ENCODE results near the gene MRPL36. TPM values are rescaled to one million over a fixed set of nuclear protein-coding genes. Genes with fewer than 3 reads are reported as not detected.
A peak's percentile ranks its signal among the peaks of the same experiment; 100 is the strongest.
"Not testable (repeated sequence)": the region's sequence is repeated elsewhere in the genome, so short reads cannot be mapped to it uniquely, and the experiment has no call there.

Gene MRPL36
- total RNA-seq, 1 experiment from 2014 or later, result 61.2 TPM

DNA sequence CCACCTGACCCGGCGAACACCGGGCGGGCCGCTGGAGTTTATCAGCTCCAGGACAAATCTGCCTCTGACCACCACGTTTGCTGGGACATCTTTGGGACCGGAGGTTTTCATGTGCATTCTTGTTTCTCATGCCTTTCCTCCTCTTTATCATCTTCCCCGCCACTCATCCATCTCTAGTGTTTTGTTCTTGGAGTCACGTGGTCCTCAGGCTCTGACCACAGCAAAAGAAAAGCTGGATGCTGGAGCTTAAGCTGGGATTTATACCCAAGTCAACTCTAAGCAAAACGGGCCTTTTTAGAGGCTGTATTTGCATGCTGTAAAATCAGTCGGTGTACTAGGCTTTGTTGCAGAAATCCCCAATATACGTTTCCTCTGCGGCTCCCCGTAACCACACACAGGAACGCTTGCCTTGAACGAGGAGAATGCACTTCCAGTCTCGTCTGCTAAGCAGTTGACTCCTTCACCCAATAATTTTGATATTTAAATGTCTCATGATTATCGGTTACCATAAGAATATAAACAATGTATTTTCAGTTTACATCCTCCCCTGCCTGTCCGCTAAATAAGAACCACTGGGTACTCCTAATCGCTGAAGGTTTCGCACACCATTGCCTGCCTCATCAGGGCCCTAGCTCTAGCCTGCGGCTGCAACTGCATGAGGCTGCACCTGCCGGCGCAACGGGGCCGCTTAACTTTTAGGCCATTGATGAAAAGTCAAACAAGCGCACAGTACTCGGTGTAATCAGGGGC, 1.0 kb upstream of the MRPL36 start (continued):
- TF ChIP-seq, protein P1, sequence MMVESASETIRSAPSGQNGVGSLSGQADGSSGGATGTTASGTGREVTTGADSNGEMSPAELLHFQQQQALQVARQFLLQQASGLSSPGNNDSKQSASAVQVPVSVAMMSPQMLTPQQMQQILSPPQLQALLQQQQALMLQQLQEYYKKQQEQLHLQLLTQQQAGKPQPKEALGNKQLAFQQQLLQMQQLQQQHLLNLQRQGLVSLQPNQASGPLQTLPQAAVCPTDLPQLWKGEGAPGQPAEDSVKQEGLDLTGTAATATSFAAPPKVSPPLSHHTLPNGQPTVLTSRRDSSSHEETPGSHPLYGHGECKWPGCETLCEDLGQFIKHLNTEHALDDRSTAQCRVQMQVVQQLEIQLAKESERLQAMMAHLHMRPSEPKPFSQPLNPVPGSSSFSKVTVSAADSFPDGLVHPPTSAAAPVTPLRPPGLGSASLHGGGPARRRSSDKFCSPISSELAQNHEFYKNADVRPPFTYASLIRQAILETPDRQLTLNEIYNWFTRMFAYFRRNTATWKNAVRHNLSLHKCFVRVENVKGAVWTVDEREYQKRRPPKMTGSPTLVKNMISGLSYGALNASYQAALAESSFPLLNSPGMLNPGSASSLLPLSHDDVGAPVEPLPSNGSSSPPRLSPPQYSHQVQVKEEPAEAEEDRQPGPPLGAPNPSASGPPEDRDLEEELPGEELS (CRISPR knock-in tag; IDR thresholded peaks at IDR 0.05), result no peak
- TF ChIP-seq, protein P2, sequence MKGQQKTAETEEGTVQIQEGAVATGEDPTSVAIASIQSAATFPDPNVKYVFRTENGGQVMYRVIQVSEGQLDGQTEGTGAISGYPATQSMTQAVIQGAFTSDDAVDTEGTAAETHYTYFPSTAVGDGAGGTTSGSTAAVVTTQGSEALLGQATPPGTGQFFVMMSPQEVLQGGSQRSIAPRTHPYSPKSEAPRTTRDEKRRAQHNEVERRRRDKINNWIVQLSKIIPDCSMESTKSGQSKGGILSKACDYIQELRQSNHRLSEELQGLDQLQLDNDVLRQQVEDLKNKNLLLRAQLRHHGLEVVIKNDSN (CRISPR knock-in tag; IDR thresholded peaks at IDR 0.05), result peak; percentile 83
- no peak for TF ChIP-seq NR1H2 (CRISPR knock-in tag; IDR thresholded peaks at IDR 0.05)
- TF ChIP-seq, protein P3, sequence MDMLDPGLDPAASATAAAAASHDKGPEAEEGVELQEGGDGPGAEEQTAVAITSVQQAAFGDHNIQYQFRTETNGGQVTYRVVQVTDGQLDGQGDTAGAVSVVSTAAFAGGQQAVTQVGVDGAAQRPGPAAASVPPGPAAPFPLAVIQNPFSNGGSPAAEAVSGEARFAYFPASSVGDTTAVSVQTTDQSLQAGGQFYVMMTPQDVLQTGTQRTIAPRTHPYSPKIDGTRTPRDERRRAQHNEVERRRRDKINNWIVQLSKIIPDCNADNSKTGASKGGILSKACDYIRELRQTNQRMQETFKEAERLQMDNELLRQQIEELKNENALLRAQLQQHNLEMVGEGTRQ (CRISPR knock-in tag; IDR thresholded peaks at IDR 0.05), result peak; percentile 85

DNA sequence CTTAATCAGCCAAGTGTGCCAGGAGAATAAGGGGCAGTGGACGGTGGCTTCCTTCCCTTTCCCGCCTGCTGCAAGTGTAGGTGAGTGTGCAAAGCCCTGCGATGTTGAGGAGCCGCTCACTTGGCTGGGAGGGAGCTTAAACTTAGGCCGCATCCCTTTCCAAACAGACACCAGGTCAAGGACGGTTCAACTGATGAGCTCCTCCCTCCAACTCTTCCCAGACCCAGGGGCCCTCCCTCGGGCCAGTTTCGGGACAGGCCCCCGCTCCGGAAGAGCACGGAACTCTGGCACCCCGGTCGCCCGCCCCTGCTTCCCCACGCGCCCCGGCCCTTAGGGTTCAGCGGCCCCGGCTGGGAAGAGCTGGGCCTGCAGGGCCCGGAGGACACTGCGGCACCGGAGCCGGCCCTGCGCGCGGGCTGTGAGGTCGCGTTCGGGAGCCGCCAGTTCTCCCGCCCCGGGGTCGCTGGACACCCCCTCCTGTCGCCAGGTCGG, 481 bp downstream of the MRPL36 start:
- CTCF ChIA-PET, result interaction anchor here (1.2 kb wide), 1 partner anchor 36 kb away, joined by 3 read pairs; no protein-coding TSS in a partner anchor
- POLR2A ChIA-PET, result no interaction called here
- peak overlapping the region; percentile 99 for H3K4me3 Mint-ChIP-seq
- ATAC-seq (peak; percentile 1), DNase-seq (ENCODE audit: low spot score) (no peak)
- H3K27me3 Mint-ChIP-seq (ENCODE audit: low read depth), result no peaks in the 10 kb centered on the region
- peaks cover 18% of the 10 kb centered on the region for H3K4me1 Mint-ChIP-seq
- H3K36me3 Mint-ChIP-seq, result peaks cover 37% of the 10 kb centered on the region
- H3K9me3 Mint-ChIP-seq, result no peaks in the 10 kb centered on the region
- H3K27ac Mint-ChIP-seq, result no peak overlapping the region
- TF ChIP-seq TCF7 (CRISPR knock-in tag; IDR thresholded peaks at IDR 0.05; ENCODE audit: low read depth) (no peak), ZNF671 (CRISPR knock-in tag; IDR thresholded peaks at IDR 0.05) (no peak), RORB (CRISPR knock-in tag; IDR thresholded peaks at IDR 0.05) (no peak), SMAD3 (CRISPR knock-in tag; IDR thresholded peaks at IDR 0.05; ENCODE audit: borderline replicate concordance) (no peak), EMX1 (CRISPR knock-in tag; IDR thresholded peaks at IDR 0.05) (no peak), NFATC4 (CRISPR knock-in tag; IDR thresholded peaks at IDR 0.05) (no peak), ETV6 (CRISPR knock-in tag; IDR thresholded peaks at IDR 0.05) (no peak), CBFB (CRISPR knock-in tag; IDR thresholded peaks at IDR 0.05; ENCODE audit: low read depth) (no peak), ZNF232 (CRISPR knock-in tag; IDR thresholded peaks at IDR 0.05) (no peak), CREB1 (CRISPR knock-in tag; IDR thresholded peaks at IDR 0.05) (no peak), ZNF423 (CRISPR knock-in tag; IDR thresholded peaks at IDR 0.05) (no peak)
- TF ChIP-seq, protein P2 (CRISPR knock-in tag; IDR thresholded peaks at IDR 0.05), result no peak
- TF ChIP-seq, protein P4, sequence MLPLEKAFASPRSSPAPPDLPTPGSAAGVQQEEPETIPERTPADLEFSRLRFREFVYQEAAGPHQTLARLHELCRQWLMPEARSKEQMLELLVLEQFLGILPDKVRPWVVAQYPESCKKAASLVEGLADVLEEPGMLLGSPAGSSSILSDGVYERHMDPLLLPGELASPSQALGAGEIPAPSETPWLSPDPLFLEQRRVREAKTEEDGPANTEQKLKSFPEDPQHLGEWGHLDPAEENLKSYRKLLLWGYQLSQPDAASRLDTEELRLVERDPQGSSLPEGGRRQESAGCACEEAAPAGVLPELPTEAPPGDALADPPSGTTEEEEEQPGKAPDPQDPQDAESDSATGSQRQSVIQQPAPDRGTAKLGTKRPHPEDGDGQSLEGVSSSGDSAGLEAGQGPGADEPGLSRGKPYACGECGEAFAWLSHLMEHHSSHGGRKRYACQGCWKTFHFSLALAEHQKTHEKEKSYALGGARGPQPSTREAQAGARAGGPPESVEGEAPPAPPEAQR (CRISPR knock-in tag; IDR thresholded peaks at IDR 0.05), result no peak
- TF ChIP-seq, protein P5, sequence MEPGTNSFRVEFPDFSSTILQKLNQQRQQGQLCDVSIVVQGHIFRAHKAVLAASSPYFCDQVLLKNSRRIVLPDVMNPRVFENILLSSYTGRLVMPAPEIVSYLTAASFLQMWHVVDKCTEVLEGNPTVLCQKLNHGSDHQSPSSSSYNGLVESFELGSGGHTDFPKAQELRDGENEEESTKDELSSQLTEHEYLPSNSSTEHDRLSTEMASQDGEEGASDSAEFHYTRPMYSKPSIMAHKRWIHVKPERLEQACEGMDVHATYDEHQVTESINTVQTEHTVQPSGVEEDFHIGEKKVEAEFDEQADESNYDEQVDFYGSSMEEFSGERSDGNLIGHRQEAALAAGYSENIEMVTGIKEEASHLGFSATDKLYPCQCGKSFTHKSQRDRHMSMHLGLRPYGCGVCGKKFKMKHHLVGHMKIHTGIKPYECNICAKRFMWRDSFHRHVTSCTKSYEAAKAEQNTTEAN (CRISPR knock-in tag; IDR thresholded peaks at IDR 0.05), result no peak
- TF ChIP-seq, protein P6, sequence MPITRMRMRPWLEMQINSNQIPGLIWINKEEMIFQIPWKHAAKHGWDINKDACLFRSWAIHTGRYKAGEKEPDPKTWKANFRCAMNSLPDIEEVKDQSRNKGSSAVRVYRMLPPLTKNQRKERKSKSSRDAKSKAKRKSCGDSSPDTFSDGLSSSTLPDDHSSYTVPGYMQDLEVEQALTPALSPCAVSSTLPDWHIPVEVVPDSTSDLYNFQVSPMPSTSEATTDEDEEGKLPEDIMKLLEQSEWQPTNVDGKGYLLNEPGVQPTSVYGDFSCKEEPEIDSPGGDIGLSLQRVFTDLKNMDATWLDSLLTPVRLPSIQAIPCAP (CRISPR knock-in tag; IDR thresholded peaks at IDR 0.05), result no peak
- TF ChIP-seq, protein P7, sequence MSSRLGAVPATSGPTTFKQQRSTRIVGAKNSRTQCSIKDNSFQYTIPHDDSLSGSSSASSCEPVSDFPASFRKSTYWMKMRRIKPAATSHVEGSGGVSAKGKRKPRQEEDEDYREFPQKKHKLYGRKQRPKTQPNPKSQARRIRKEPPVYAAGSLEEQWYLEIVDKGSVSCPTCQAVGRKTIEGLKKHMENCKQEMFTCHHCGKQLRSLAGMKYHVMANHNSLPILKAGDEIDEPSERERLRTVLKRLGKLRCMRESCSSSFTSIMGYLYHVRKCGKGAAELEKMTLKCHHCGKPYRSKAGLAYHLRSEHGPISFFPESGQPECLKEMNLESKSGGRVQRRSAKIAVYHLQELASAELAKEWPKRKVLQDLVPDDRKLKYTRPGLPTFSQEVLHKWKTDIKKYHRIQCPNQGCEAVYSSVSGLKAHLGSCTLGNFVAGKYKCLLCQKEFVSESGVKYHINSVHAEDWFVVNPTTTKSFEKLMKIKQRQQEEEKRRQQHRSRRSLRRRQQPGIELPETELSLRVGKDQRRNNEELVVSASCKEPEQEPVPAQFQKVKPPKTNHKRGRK (CRISPR knock-in tag; IDR thresholded peaks at IDR 0.05; ENCODE audit: borderline replicate concordance), result no peak
- TF ChIP-seq, protein P8, sequence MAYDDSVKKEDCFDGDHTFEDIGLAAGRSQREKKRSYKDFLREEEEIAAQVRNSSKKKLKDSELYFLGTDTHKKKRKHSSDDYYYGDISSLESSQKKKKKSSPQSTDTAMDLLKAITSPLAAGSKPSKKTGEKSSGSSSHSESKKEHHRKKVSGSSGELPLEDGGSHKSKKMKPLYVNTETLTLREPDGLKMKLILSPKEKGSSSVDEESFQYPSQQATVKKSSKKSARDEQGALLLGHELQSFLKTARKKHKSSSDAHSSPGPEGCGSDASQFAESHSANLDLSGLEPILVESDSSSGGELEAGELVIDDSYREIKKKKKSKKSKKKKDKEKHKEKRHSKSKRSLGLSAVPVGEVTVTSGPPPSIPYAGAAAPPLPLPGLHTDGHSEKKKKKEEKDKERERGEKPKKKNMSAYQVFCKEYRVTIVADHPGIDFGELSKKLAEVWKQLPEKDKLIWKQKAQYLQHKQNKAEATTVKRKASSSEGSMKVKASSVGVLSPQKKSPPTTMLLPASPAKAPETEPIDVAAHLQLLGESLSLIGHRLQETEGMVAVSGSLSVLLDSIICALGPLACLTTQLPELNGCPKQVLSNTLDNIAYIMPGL (CRISPR knock-in tag; IDR thresholded peaks at IDR 0.05), result no peak

DNA sequence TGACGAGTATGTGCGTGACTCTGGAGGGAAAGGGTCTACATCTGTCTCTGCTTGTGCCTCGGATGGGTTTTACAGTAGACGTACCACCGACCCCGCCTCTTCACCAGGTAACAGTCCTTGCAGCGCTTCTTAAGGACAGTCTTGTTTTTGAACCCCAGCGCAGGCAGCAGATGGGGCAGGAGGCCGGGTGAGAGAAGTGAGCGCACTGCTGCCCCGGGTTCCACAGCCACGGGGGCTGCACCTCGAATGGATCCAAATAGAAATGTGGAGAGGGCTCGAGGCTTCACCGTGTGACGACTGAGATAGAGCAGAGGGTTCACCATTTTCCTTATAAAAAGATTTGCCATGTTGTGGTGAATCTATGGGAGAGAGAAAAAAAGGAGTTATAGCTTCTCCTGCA, 1.0 kb downstream of the MRPL36 start:
- ATAC-seq; POLR2A ChIA-PET; H3K9me3 Mint-ChIP-seq; DNase-seq (ENCODE audit: low spot score); H3K27me3 Mint-ChIP-seq (ENCODE audit: low read depth); H3K27ac Mint-ChIP-seq: not testable (repeated sequence)
- H3K4me3 Mint-ChIP-seq, result peak overlapping the region; percentile 99
- peaks cover 32% of the 10 kb centered on the region for H3K36me3 Mint-ChIP-seq
- CTCF ChIA-PET, result interaction anchor here (1.2 kb wide), 1 partner anchor 35 kb away, joined by 3 read pairs; no protein-coding TSS in a partner anchor
- H3K4me1 Mint-ChIP-seq, result peaks cover 18% of the 10 kb centered on the region
